Neutrophil (primary cell): ENCODE data around the gene IFIT3.
"Not testable (repeated sequence)": the region's sequence is repeated elsewhere in the genome, so short reads cannot be mapped to it uniquely, and the experiment has no call there.

Experiments used
- H3K27ac ChIP-seq: fragments of 200-600 bp; sonication (generic); 2 replicates; pipeline ENCODE4 v1.5.1; 2016; ENCODE audit warnings: mild to moderate bottlenecking, moderate library complexity
- H3K27me3 ChIP-seq: fragments of 200-600 bp; sonication (generic); 2 replicates; pipeline ENCODE4 v1.6.0; 2016; ENCODE audit warnings: mild to moderate bottlenecking
- H3K36me3 ChIP-seq: fragments of 200-600 bp; sonication (generic); 2 replicates; pipeline ENCODE4 v1.5.1; 2017
- H3K4me1 ChIP-seq, 2 experiments: fragments of 200-600 bp in 1 of 2; sonication (generic) in 1 of 2; 1 replicate in 1 of 2; 2 replicates in 1 of 2; pipeline versions ENCODE4 v1.5.1 to v1.6.1; 2013 to 2016; ENCODE audit warnings: low read depth in 1 of 2, low read length in 1 of 2, mild to moderate bottlenecking in 1 of 2, moderate library complexity in 1 of 2; ENCODE audit not compliant: control insufficient read depth in 1 of 2, insufficient read depth in 1 of 2
- H3K4me3 ChIP-seq, 2 experiments: fragments of 200-600 bp in 1 of 2; sonication (generic) in 1 of 2; 1 replicate in 1 of 2; 2 replicates in 1 of 2; pipeline ENCODE4 v1.5.1; 2013 to 2016; ENCODE audit warnings: low read depth in 1 of 2, low read length in 1 of 2, mild to moderate bottlenecking in 1 of 2, moderate library complexity in 1 of 2
- H3K9me3 ChIP-seq: fragments of 200-600 bp; sonication (generic); 2 replicates; pipeline ENCODE4 v1.5.1; 2016
- CTCF ChIP-seq: fragments of 200-600 bp; sonication (generic); IDR thresholded peaks from 2 replicates; pipeline ENCODE4 v1.5.1; 2016; ENCODE audit warnings: antibody characterized with exemption

Gene IFIT3

GRCh38 chr10:89308736-89309135 lies 19.1 kb upstream of the IFIT3 start:
- Histone ChIP-seq H3K27me3 (no peaks in the 10 kb centered on the region), H3K36me3 (peaks cover 43% of the 10 kb centered on the region), H3K4me3 (no peak overlapping the region), H3K4me1 (peaks cover 6 to 7% of the 10 kb centered on the region in 2 experiments), H3K9me3 (no peaks in the 10 kb centered on the region), H3K27ac (peak overlapping the region; percentile 5)
- TF ChIP-seq CTCF, result no peak

- H3K27ac ChIP-seq, result peak overlapping the region; percentile 30
- H3K9me3 ChIP-seq, result no peaks in the 10 kb centered on the region
- peaks cover 0 to under 1% of the 10 kb centered on the region in 2 experiments for H3K4me1 ChIP-seq
- peaks cover 43% of the 10 kb centered on the region for H3K36me3 ChIP-seq
- H3K27me3 ChIP-seq, result no peaks in the 10 kb centered on the region
- no peak for TF ChIP-seq CTCF
- H3K4me3 ChIP-seq, result no peak overlapping the region
Measured at GRCh38 chr10:89309156-89310055, 18.4 kb upstream of the IFIT3 start.

- no peak for TF ChIP-seq CTCF
Measured at GRCh38 chr10:89310056-89310893, 17.5 kb upstream of the IFIT3 start.

GRCh38 chr10:89312973-89313372 lies 14.8 kb upstream of the IFIT3 start:
- Histone ChIP-seq H3K36me3 (peaks cover 18% of the 10 kb centered on the region), H3K27ac (no peak overlapping the region), H3K27me3 (no peaks in the 10 kb centered on the region), H3K4me1 (no peaks in the 10 kb centered on the region), H3K9me3 (no peaks in the 10 kb centered on the region), H3K4me3 (no peak overlapping the region)
- TF ChIP-seq CTCF, result no peak

More at GRCh38 chr10:89310056-89310893, 17.5 kb upstream of the IFIT3 start:
- H3K9me3 ChIP-seq, result no peaks in the 10 kb centered on the region
- H3K36me3 ChIP-seq, result peaks cover 43% of the 10 kb centered on the region
- H3K27ac ChIP-seq, result peak overlapping the region; percentile 30
- H3K4me1 ChIP-seq, result no peaks in the 10 kb centered on the region
- no peak overlapping the region for H3K4me3 ChIP-seq
- no peaks in the 10 kb centered on the region for H3K27me3 ChIP-seq

GRCh38 chr10:89314676-89315075 lies 13.1 kb upstream of the IFIT3 start:
- Histone ChIP-seq H3K4me1 (no peaks in the 10 kb centered on the region), H3K9me3 (no peaks in the 10 kb centered on the region), H3K36me3 (peaks cover 1% of the 10 kb centered on the region), H3K27ac (no peak overlapping the region), H3K4me3 (no peak overlapping the region), H3K27me3 (no peaks in the 10 kb centered on the region)
- TF ChIP-seq CTCF, result no peak

GRCh38 chr10:89318047-89318446 lies 9.8 kb upstream of the IFIT3 start:
- H3K4me3 ChIP-seq, H3K9me3 ChIP-seq, H3K4me1 ChIP-seq, H3K36me3 ChIP-seq, H3K27ac ChIP-seq, H3K27me3 ChIP-seq: not testable (repeated sequence)

- not testable (repeated sequence) for H3K9me3 ChIP-seq, H3K4me3 ChIP-seq, H3K27ac ChIP-seq, H3K36me3 ChIP-seq, H3K27me3 ChIP-seq
- peaks cover 32 to 36% of the 10 kb centered on the region in 2 experiments for H3K4me1 ChIP-seq
Measured at GRCh38 chr10:89325081-89325480, 2.7 kb upstream of the IFIT3 start.

GRCh38 chr10:89325856-89326255 lies 1.9 kb upstream of the IFIT3 start:
- H3K27ac ChIP-seq, H3K36me3 ChIP-seq, H3K27me3 ChIP-seq, H3K4me3 ChIP-seq, H3K9me3 ChIP-seq: not testable (repeated sequence)
- peaks cover 40 to 42% of the 10 kb centered on the region in 2 experiments for H3K4me1 ChIP-seq
